HEK293T (cell line): ENCODE results near the gene ACIN1.

Experiments
- CTCF ChIA-PET: fragments of 350-600 bp; formaldehyde crosslinking; extraction: SDS; loops from one replicate; lab custom pipeline; 2021; ENCODE audit warnings: antibody characterized with exemption, inconsistent platforms; lab: Yijun Ruan, JAX
- POLR2A ChIA-PET: fragments of 350-600 bp; formaldehyde crosslinking; extraction: SDS; loops from one replicate; lab custom pipeline; 2020; ENCODE audit warnings: antibody characterized with exemption, inconsistent platforms; lab: Yijun Ruan, JAX
- DNase-seq: peaks from one replicate; pipeline ENCODE4 v3.0.0; 2012; ENCODE audit warnings: mixed read lengths; ENCODE audit errors: extremely low spot score
- ARNT ChIP-seq: fragments of 450-650 bp; IDR thresholded peaks from 2 replicates; pipeline ENCODE4 v1.6.1; 2017; ENCODE audit warnings: mild to moderate bottlenecking
- BHLHE40 ChIP-seq: fragments of 450-650 bp; IDR thresholded peaks from 2 replicates; pipeline ENCODE4 v1.6.1; 2016; ENCODE audit warnings: mild to moderate bottlenecking, moderate library complexity, borderline replicate concordance
- CTBP1 ChIP-seq: fragments of 450-650 bp; IDR thresholded peaks from 2 replicates; pipeline ENCODE4 v1.6.1; 2016; ENCODE audit warnings: borderline replicate concordance
- ELF4 ChIP-seq: fragments of 450-650 bp; IDR thresholded peaks from 2 replicates; pipeline ENCODE4 v1.6.1; 2017; ENCODE audit warnings: antibody characterized with exemption
- FOXA1 ChIP-seq: fragments of 450-650 bp; IDR thresholded peaks from 2 replicates; pipeline ENCODE4 v1.6.1; 2016; ENCODE audit warnings: mild to moderate bottlenecking
- FOXK2 ChIP-seq: fragments of 450-650 bp; IDR thresholded peaks from 2 replicates; pipeline ENCODE4 v1.6.1; 2016; ENCODE audit warnings: mild to moderate bottlenecking
- FOXM1 ChIP-seq: fragments of 450-650 bp; IDR thresholded peaks from 2 replicates; pipeline ENCODE4 v1.6.1; 2017; ENCODE audit warnings: mild to moderate bottlenecking, borderline replicate concordance
- HDGF ChIP-seq: fragments of 450-650 bp; IDR thresholded peaks from 2 replicates; pipeline ENCODE4 v1.6.1; 2017; ENCODE audit warnings: antibody characterized with exemption, borderline replicate concordance
- L3MBTL2 ChIP-seq: fragments of 450-650 bp; conservative IDR thresholded peaks from 2 replicates; pipeline ENCODE4 v1.6.1; 2016; ENCODE audit warnings: mild to moderate bottlenecking
- LEF1 ChIP-seq: fragments of 450-650 bp; IDR thresholded peaks from 2 replicates; pipeline ENCODE4 v1.6.1; 2017; ENCODE audit warnings: mild to moderate bottlenecking, borderline replicate concordance
- NFRKB ChIP-seq: fragments of 450-650 bp; IDR thresholded peaks from 2 replicates; pipeline ENCODE4 v1.6.1; 2016; ENCODE audit warnings: mild to moderate bottlenecking, moderate library complexity
- PKNOX1 ChIP-seq: fragments of 450-650 bp; IDR thresholded peaks from 2 replicates; pipeline ENCODE4 v1.6.1; 2016
- SP1 ChIP-seq: fragments of 450-650 bp; IDR thresholded peaks from 2 replicates; pipeline ENCODE4 v1.6.1; 2017
- SUZ12 ChIP-seq: fragments of 450-650 bp; IDR thresholded peaks from 2 replicates; pipeline ENCODE4 v1.6.1; 2016; ENCODE audit warnings: mild to moderate bottlenecking
- TARDBP ChIP-seq: fragments of 450-650 bp; IDR thresholded peaks from 2 replicates; pipeline ENCODE4 v1.6.1; 2016
- ZNF384 ChIP-seq: fragments of 450-650 bp; IDR thresholded peaks from 2 replicates; pipeline ENCODE4 v1.6.1; 2016

The ACIN1 gene

DNA sequence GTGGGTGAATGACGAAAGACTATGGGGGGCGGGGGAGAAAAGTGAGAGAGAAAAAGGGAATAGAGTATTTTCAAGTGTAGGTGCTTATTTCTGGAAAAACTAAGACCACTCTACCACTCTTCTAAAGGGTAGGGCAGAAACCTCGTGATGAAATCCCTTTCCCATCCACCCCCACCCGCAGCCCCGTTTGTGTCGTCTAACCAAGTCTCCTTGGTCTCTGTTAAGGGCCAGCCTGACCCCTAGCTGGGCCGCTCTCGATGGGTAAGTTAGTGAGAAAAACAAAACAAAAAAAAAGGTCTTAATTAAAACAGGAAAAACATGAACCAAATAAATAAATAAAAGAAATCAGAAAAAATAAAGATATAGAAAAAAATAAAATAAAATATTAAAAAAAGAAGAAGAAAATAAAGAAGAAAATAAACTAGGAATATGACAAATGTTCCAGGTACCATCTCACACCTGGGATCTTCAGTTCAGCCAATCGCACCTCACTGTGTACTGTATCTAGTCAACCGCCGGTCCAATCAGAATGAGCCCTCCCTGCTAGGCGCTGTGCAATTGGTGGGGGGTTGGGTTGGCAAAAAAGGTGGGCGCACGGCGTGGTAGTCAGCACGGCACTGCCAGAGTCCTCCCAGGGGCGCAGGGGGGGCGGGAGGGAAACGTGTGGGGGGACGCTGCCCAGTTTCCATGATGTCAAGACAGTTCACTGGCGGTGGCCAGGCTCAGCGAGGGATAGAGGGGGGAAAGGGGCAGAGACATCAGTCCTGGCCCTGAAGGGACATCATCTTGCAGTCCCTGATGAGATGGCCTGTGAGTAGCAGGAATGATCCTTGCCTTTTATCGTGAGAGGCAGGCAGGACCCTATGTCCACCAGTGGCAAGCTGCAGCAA lies 27.8 kb downstream of the ACIN1 start:
- no peak for TF ChIP-seq CTBP1
- TF ChIP-seq ELF4: no peak
- no peak for TF ChIP-seq PKNOX1
- TF ChIP-seq LEF1: no peak
- no peak for TF ChIP-seq ARNT
- TF ChIP-seq L3MBTL2: no peak
- no peak for TF ChIP-seq NFRKB
- CTCF ChIA-PET: interaction anchor here (1.0 to 2.4 kb wide), 4 partner anchors 8 to 81 kb away, joined by 3 to 35 read pairs (median 13); partner anchors contain the start of gene ACIN1
- no peak for DNase-seq
- POLR2A ChIA-PET: interaction anchor here (1.6 to 2.0 kb wide), 4 partner anchors 28 to 110 kb away, joined by 4 to 43 read pairs (median 5); partner anchors contain the start of genes ACIN1, C14orf119 and HAUS4

- TF ChIP-seq CTBP1 (no peak), PKNOX1 (no peak), FOXK2 (no peak), SP1 (no peak), NFRKB (no peak), FOXA1 (no peak), FOXM1 (no peak)
- DNase-seq: no peak
- ChIA-PET POLR2A (interaction anchor here (0.6 to 2.0 kb wide), 3 partner anchors 29 to 110 kb away, joined by 3 to 5 read pairs (median 4); partner anchors contain the start of genes ACIN1, C14orf119 and HAUS4), CTCF (interaction anchor here (1.0 kb wide), 2 partner anchors 9 to 28 kb away, joined by 3 read pairs; partner anchors contain the start of gene ACIN1)
Measured at GRCh38 chr14:23066368-23066767, 28.6 kb downstream of the ACIN1 start.

DNA sequence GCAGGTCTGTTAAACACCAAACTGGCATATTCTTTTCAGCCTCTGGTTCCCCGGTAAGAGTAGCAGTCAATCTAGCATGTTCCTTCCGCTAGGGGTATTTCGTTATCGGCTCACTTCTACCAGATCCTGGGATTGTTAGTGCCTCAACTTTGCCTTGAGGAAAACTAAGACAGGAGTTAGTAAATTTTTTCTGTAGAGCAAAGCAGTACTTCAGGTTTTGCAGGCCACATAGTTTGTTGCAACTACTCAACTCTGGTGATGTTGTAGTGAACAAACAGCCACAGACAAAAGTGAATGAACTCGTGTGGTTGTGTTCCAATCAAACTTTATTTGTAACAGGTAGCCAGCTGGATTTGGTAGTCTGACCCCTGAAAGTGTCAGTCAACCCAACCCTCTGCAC lies 31.3 kb downstream of the ACIN1 start:
- no peak for TF ChIP-seq ZNF384
- no peak for TF ChIP-seq NFRKB
- no peak for TF ChIP-seq BHLHE40
- no peak for TF ChIP-seq SP1
- TF ChIP-seq ELF4: no peak
- TF ChIP-seq SUZ12: no peak
- TF ChIP-seq CTBP1: no peak
- TF ChIP-seq PKNOX1: no peak
- TF ChIP-seq L3MBTL2: no peak
- TF ChIP-seq HDGF: no peak
- no peak for TF ChIP-seq TARDBP
- TF ChIP-seq FOXA1: no peak
- TF ChIP-seq LEF1: no peak
- no peak for TF ChIP-seq ARNT
- no peak for TF ChIP-seq FOXM1
- no peak for TF ChIP-seq FOXK2
- ChIA-PET POLR2A (interaction anchor here (2.2 to 6.4 kb wide), 2 partner anchors 8 to 31 kb away, joined by 10 to 51 read pairs; partner anchors contain the start of genes ACIN1 and C14orf119), CTCF (interaction anchor here (1.4 to 2.2 kb wide), 2 partner anchors 69 to 77 kb away, joined by 5 to 14 read pairs; no protein-coding TSS in a partner anchor)
- DNase-seq: no peak

- POLR2A ChIA-PET: interaction anchor here (0.6 to 6.4 kb wide), 7 partner anchors 10 to 85 kb away, joined by 3 to 51 read pairs (median 5); partner anchors contain the start of genes ACIN1, AJUBA and C14orf119
- no peak for DNase-seq
- TF ChIP-seq SP1 (no peak), FOXA1 (no peak), ARNT (no peak), NFRKB (no peak), ELF4 (no peak), HDGF (no peak), TARDBP (no peak), CTBP1 (no peak), BHLHE40 (no peak), ZNF384 (no peak), FOXM1 (no peak)
- CTCF ChIA-PET: interaction anchor here (0.6 to 2.2 kb wide), 4 partner anchors 8 to 95 kb away, joined by 3 to 14 read pairs (median 4); no protein-coding TSS in a partner anchor
Measured at GRCh38 chr14:23062002-23062401, 32.9 kb downstream of the ACIN1 start.

DNA sequence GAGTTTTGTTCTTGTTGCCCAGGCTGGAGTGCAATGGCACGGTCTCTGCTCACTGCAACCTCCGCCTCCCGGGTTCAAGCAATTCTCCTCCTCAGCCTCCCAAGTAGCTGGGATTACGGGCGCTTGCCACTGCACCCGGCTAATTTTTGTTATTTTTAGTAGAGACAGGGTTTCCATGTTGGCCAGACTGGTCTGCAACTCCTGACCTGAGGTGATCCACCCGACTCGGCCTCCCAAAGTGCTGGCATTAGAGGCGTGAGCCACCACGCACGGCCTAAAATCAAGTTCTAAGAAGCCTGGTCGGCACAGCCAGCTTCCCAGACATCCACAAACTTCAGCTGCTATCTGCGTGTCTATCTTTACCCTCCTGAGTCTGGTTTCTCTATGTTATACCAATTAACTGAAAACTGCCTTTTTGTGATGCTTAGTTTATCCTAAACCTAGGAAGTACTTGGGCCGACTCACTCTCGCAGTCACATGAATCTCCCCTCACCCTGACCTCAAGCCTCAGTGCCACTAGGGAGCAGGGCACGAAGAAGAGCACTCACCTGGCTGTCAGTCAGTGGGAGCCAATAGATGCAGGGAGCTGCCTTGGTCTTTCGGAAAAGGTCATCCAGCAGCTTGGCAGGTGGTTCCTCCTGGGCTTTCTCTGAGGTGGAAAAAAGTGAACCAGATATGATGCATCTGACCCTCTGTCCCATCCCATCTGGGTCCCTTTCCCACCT lies 34.2 kb downstream of the ACIN1 start:
- POLR2A ChIA-PET: interaction anchor here (1.2 to 6.4 kb wide), 4 partner anchors 34 to 104 kb away, joined by 3 to 51 read pairs (median 4); partner anchors contain the start of genes ACIN1, C14orf119 and HAUS4
- CTCF ChIA-PET: interaction anchor here (1.3 to 3.3 kb wide), 2 partner anchors 8 to 74 kb away, joined by 6 to 35 read pairs; no protein-coding TSS in a partner anchor
- DNase-seq: no peak
- TF ChIP-seq ZNF384: no peak
